Transverse colon (tissue), 4 donors: ENCODE results near the gene IL3. TPM values are rescaled to one million over a fixed set of nuclear protein-coding genes. Genes with fewer than 3 reads are reported as not detected.

Source experiments
- DNase-seq: peaks from one replicate; pipeline ENCODE4 v3.0.0-alpha.2; 2019
- H3K27ac ChIP-seq, 4 donors: fragments of 200-600 bp; sonication (generic); 2 replicates each; pipeline ENCODE4 v1.5.1; 2016 to 2018; ENCODE audit warnings: inconsistent platforms in 4 of 4
- H3K27me3 ChIP-seq: fragments of 200-600 bp; sonication (generic); 2 replicates; pipeline ENCODE4 v1.5.1; 2017; ENCODE audit warnings: inconsistent platforms
- H3K36me3 ChIP-seq, 4 donors: fragments of 200-600 bp; sonication (generic); 2 replicates each; pipeline ENCODE4 v1.5.1; 2017 to 2019; ENCODE audit warnings: inconsistent platforms in 4 of 4
- H3K4me1 ChIP-seq, 4 donors: fragments of 200-600 bp; sonication (generic); 2 replicates each; pipeline ENCODE4 v1.5.1; 2017 to 2020; ENCODE audit warnings: inconsistent platforms in 4 of 4
- H3K4me3 ChIP-seq, 4 donors: fragments of 200-600 bp; sonication (generic); 1 replicate in 1 of 4; 2 replicates in 3 of 4; pipeline versions ENCODE4 v1.5.1 to v1.6.1; 2017 to 2019; ENCODE audit warnings: inconsistent platforms in 4 of 4
- H3K9me3 ChIP-seq, 2 donors: fragments of 200-600 bp; sonication (generic); 2 replicates each; pipeline ENCODE4 v1.5.1; 2017 to 2019; ENCODE audit warnings: inconsistent platforms in 2 of 2
- EP300 ChIP-seq: sonication (generic); formaldehyde crosslinking; IDR thresholded peaks from one replicate; pipeline ENCODE4 v1.6.1; 2017; ENCODE audit warnings: antibody characterized with exemption, low read depth
- POLR2A ChIP-seq: fragments of 450-650 bp; IDR thresholded peaks from one replicate; pipeline ENCODE4 v1.6.1; 2016; ENCODE audit warnings: antibody characterized with exemption, mild to moderate bottlenecking, moderate library complexity
- POLR2AphosphoS5 ChIP-seq, 3 donors: sonication (generic); formaldehyde crosslinking; IDR thresholded peaks; one replicate each; pipeline ENCODE4 v1.6.1; 2016; ENCODE audit warnings: antibody characterized with exemption in 3 of 3
- WGBS, 2 donors: methylation state at CpG; one replicate each; pipeline ENCODE4 v1.1.5; 2018; ENCODE audit warnings: low coverage in 1 of 2; 5-methylcytosine and 5-hydroxymethylcytosine counted together
- in situ Hi-C, 4 donors: fragments of 200-750 bp; cut with MboI; loops; one replicate each; pipeline versions ENCODE4 v1.15.0 to v1.15.1; 2017; ENCODE audit warnings: low sequenced_read_pairs in 3 of 4, low pct_ligation_motif_present in 1 of 4, low pct_unique_long_range_greater_than_20kb in 1 of 4
- intact Hi-C: fragments of 100-400 bp; cut with DNase I; formaldehyde crosslinking; loops from one replicate; pipeline ENCODE4 v1.15.1; 2023; ENCODE audit warnings: low total_unique reads
- total RNA-seq, 4 donors: library from RNA; depleted of rRNA; stranded (reverse); fragments of >200 nt; gene quantifications; one replicate each; pipeline ENCODE4 v1.1.0, GENCODE V29; 2016
- TF ChIP-seq, protein P1 (sequence below), 5 experiments: fragments of 200-600 bp in 3 of 5; fragments of 450-650 bp in 2 of 5; sonication (generic) in 3 of 5; IDR thresholded peaks; 1 replicate in 2 of 5; 2 replicates in 3 of 5; pipeline ENCODE4 v1.5.1; 2016 to 2017; ENCODE audit warnings: antibody characterized with exemption in 5 of 5, inconsistent platforms in 3 of 5, mild to moderate bottlenecking in 2 of 5, moderate library complexity in 1 of 5

The IL3 gene
- total RNA-seq, 4 donors from 2014 or later = not detected

DNA sequence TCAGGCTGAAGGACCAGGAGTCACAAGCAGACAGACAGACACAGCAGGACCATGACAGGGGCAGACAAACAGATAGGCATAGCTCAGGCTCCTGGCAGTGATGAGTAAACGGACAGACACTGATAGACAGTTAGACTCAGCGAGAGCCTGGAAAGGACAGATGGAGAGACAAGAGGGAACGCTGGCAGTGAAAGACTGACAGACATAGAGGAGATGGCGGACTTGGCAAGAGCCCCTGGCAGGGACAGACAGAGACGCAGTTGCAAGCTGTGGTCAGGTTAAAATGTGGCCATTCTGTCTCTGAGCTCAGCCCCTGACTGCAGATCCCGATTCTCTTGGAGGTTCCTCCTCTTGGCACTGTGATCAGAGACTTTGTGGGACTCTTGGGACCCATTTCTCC lies 26.7 kb downstream of the IL3 start:
- in situ Hi-C loops (no loop called here), intact Hi-C loops (no loop called here)
- Histone ChIP-seq H3K27ac (no peak overlapping the region), H3K27me3 (no peaks in the 10 kb centered on the region), H3K4me1 (no peaks in the 10 kb centered on the region), H3K9me3 (no peaks in the 10 kb centered on the region), H3K36me3 (no peaks in the 10 kb centered on the region), H3K4me3 (no peak overlapping the region)
- no peak for DNase-seq
- 86 to 96% methylated on average over 5 to 6 of the region's 6 CpGs for WGBS, 2 donors
- TF ChIP-seq POLR2AphosphoS5 (IDR thresholded peaks at IDR 0.05) = no peak
- TF ChIP-seq POLR2A = no peak
- TF ChIP-seq, protein P1, sequence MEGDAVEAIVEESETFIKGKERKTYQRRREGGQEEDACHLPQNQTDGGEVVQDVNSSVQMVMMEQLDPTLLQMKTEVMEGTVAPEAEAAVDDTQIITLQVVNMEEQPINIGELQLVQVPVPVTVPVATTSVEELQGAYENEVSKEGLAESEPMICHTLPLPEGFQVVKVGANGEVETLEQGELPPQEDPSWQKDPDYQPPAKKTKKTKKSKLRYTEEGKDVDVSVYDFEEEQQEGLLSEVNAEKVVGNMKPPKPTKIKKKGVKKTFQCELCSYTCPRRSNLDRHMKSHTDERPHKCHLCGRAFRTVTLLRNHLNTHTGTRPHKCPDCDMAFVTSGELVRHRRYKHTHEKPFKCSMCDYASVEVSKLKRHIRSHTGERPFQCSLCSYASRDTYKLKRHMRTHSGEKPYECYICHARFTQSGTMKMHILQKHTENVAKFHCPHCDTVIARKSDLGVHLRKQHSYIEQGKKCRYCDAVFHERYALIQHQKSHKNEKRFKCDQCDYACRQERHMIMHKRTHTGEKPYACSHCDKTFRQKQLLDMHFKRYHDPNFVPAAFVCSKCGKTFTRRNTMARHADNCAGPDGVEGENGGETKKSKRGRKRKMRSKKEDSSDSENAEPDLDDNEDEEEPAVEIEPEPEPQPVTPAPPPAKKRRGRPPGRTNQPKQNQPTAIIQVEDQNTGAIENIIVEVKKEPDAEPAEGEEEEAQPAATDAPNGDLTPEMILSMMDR (IDR thresholded peaks at IDR 0.05) = no peak
- TF ChIP-seq EP300 = no peak

GRCh38 chr5:132087661-132088060 lies 27.2 kb downstream of the IL3 start:
- intact Hi-C loops = no loop called here
- DNase-seq = no peak
- Histone ChIP-seq H3K36me3 (no peaks in the 10 kb centered on the region), H3K4me3 (no peak overlapping the region), H3K27ac (no peak overlapping the region), H3K9me3 (no peaks in the 10 kb centered on the region), H3K27me3 (no peaks in the 10 kb centered on the region), H3K4me1 (no peaks in the 10 kb centered on the region)
- in situ Hi-C loops = no loop called here
- 91% methylated on average over 8 of the region's 8 CpGs; no CpG with 5 or more reads in 1 of the 2 donors for WGBS, 2 donors
- TF ChIP-seq, protein P1 (IDR thresholded peaks at IDR 0.05) = no peak
- TF ChIP-seq POLR2AphosphoS5 (IDR thresholded peaks at IDR 0.05) (no peak), EP300 (no peak), POLR2A (no peak)

DNA sequence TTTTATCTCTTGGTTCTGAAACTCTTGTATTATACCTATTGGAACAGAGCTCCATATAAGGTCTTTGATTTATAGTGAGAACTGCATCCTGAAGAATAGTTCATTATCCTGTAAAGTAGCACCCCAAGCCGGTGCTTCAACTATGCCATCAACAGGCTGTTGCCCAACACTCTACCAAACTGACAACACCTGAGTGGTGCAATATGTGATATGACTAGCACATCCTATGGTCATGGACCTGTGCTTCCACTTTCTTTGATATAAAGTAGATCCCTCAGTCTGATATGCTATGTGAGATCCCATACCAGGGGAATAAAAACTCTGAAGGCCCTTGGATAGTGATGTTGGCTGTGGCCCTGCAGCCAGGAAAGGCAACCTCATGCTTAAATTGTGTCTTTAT lies 28.9 kb downstream of the IL3 start:
- Histone ChIP-seq H3K27me3 (no peaks in the 10 kb centered on the region), H3K27ac (no peak overlapping the region), H3K4me1 (no peaks in the 10 kb centered on the region), H3K9me3 (no peaks in the 10 kb centered on the region), H3K36me3 (no peaks in the 10 kb centered on the region), H3K4me3 (no peak overlapping the region)
- in situ Hi-C loops (no loop called here), intact Hi-C loops (no loop called here)
- DNase-seq = no peak
- WGBS, 2 donors = 94% methylated on average over 1 of the region's 1 CpG; no CpG with 5 or more reads in 1 of the 2 donors
- no peak for TF ChIP-seq POLR2A
- TF ChIP-seq, protein P1 (IDR thresholded peaks at IDR 0.05) = no peak
- TF ChIP-seq POLR2AphosphoS5 (IDR thresholded peaks at IDR 0.05) = no peak
- TF ChIP-seq EP300 = no peak

DNA sequence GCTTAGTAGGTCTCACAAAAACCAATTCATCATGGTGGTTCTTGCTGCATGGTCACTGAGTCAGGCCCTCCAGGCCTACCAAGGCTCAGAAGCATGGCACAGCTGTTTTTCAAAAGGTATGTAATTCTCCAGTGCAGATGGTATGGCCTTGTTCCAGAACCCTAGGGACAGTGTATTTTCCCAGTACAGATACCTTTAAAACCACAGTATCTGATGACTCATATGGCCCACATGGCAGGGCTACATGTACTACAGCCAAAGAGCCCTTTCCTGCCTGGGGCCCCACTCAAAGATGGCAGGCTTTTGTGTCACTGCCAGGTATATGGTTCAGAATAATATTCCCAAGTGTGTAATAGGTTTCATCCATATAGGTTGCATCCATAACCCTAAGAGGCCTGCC lies 29.7 kb downstream of the IL3 start:
- no peaks in the 10 kb centered on the region for H3K36me3 ChIP-seq
- H3K27ac ChIP-seq = no peak overlapping the region
- in situ Hi-C loops = no loop called here
- no peak overlapping the region for H3K4me3 ChIP-seq
- TF ChIP-seq POLR2A = no peak
- no peak for TF ChIP-seq POLR2AphosphoS5 (IDR thresholded peaks at IDR 0.05)
- TF ChIP-seq EP300 = no peak
- TF ChIP-seq, protein P1 (IDR thresholded peaks at IDR 0.05) = no peak
- H3K27me3 ChIP-seq = no peaks in the 10 kb centered on the region
- H3K4me1 ChIP-seq = no peaks in the 10 kb centered on the region
- no peak for DNase-seq
- intact Hi-C loops = no loop called here
- no peaks in the 10 kb centered on the region for H3K9me3 ChIP-seq
